ENCODE measurements around the gene CD83.
"Not testable (repeated sequence)": the region's sequence is repeated elsewhere in the genome, so short reads cannot be mapped to it uniquely, and the experiment has no call there.

Gene CD83, protein sequence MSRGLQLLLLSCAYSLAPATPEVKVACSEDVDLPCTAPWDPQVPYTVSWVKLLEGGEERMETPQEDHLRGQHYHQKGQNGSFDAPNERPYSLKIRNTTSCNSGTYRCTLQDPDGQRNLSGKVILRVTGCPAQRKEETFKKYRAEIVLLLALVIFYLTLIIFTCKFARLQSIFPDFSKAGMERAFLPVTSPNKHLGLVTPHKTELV

DNA sequence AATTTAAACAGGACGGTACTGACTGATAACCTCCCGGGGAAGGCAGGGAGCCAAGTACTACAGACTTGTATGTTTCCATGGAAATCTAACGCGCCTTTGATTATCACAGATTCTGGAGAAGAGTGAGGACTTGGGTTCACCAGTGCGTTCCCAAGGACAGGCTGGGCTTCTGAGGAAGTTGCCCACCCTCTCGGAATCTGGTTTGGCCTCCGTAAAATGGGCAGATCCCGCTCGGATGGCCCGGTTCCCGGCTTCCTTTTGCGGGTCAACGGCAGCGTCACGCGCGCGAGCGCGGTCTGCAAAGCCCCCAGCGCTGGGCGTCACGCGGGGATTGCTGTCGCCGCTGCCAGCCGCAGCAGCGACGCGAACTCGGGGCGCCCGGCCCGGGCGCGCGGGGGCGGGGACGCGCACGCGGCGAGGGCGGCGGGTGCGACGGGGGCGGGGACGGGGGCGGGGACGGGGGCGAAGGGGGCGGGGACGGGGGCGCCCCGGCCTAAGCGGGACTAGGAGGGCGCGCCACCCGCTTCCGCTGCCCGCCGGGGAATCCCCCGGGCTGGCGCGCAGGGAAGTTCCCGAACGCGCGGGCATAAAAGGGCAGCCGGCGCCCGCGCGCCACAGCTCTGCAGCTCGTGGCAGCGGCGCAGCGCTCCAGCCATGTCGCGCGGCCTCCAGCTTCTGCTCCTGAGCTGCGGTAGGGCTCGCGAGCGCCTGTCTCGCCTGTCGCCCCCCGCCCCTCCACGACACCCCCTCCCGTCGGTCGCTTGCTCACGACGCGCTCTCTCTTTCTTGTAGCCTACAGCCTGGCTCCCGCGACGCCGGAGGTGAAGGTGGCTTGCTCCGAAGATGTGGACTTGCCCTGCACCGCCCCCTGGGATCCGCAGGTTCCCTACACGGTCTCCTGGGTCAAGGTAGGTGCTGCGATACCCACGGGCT lies at the start of gene CD83:
CD83 (plus strand) TSS at position 615 of the 933 bp plus-strand sequence; CDS start at position 655, 40 bp downstream.
- TF ChIP-seq, protein P1, sequence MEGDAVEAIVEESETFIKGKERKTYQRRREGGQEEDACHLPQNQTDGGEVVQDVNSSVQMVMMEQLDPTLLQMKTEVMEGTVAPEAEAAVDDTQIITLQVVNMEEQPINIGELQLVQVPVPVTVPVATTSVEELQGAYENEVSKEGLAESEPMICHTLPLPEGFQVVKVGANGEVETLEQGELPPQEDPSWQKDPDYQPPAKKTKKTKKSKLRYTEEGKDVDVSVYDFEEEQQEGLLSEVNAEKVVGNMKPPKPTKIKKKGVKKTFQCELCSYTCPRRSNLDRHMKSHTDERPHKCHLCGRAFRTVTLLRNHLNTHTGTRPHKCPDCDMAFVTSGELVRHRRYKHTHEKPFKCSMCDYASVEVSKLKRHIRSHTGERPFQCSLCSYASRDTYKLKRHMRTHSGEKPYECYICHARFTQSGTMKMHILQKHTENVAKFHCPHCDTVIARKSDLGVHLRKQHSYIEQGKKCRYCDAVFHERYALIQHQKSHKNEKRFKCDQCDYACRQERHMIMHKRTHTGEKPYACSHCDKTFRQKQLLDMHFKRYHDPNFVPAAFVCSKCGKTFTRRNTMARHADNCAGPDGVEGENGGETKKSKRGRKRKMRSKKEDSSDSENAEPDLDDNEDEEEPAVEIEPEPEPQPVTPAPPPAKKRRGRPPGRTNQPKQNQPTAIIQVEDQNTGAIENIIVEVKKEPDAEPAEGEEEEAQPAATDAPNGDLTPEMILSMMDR (IDR thresholded peaks at IDR 0.05; ENCODE audit: unreplicated experiment in 3 of 3) = no peak
- Mint-ChIP-seq H3K4me1 (peaks cover 9% of the 10 kb centered on the region), H3K27ac (peak within 1 kb of the TSS in 2 of 3 experiments; percentile 47 to 66), H3K36me3 (ENCODE audit: low read depth) (no peaks in the 10 kb centered on the region), H3K27me3 (ENCODE audit: low read depth) (peaks cover 19% of the 10 kb centered on the region), H3K9me3 (no peaks in the 10 kb centered on the region), H3K4me3 (peak within 1 kb of the TSS; percentile 96)

DNA sequence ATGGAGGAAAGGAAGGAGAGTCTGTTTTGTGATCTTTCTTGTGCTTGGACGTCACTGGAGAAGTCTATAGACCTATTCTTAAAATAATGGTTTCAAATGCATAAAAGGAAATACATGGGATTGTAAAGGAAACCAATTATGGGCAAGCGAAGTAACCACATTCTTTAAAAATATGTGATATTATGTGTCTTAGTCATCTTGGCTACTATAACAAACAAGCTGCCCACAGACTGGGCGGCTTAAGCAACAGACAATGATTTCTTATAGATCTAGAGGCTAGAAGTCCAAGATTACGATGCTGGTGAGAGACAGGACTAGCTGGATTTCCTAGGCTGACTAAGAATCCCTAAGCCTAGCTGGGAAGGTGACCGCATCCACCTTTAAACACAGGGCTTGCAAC lies 49.4 kb upstream of the CD83 start:
- Mint-ChIP-seq H3K4me1 (no peaks in the 10 kb centered on the region), H3K4me3 (no peak overlapping the region), H3K27ac (no peak overlapping the region), H3K27me3 (ENCODE audit: low read depth) (no peaks in the 10 kb centered on the region), H3K36me3 (ENCODE audit: low read depth) (no peaks in the 10 kb centered on the region), H3K9me3 (no peaks in the 10 kb centered on the region)
- TF ChIP-seq, protein P1 (IDR thresholded peaks at IDR 0.05; ENCODE audit: unreplicated experiment in 3 of 3) = no peak

DNA sequence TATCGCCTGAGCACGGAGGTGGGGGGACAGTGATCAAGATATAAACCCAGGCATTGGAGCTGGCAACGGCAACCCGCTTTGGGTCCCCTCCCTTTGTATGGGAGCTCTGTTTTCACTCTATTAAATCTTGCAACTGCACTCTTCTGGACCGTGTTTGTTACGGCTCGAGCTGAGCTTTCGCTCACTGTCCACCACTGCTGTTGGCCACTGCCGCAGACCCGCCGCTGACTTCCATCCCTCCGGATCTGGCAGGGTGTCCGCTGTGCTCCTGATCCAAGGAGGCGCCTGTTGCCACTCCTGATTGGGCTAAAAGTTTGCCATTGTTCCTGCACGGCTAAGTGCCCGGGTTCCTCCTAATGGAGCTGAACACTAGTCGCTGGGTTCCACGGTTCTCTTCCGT lies 48.9 kb upstream of the CD83 start:
- Mint-ChIP-seq H3K27ac (no peak overlapping the region), H3K4me3 (no peak overlapping the region), H3K27me3 (ENCODE audit: low read depth) (no peaks in the 10 kb centered on the region), H3K9me3 (no peaks in the 10 kb centered on the region), H3K4me1 (no peaks in the 10 kb centered on the region), H3K36me3 (ENCODE audit: low read depth) (no peaks in the 10 kb centered on the region)
- TF ChIP-seq, protein P1 (IDR thresholded peaks at IDR 0.05; ENCODE audit: unreplicated experiment in 3 of 3) = no peak

DNA sequence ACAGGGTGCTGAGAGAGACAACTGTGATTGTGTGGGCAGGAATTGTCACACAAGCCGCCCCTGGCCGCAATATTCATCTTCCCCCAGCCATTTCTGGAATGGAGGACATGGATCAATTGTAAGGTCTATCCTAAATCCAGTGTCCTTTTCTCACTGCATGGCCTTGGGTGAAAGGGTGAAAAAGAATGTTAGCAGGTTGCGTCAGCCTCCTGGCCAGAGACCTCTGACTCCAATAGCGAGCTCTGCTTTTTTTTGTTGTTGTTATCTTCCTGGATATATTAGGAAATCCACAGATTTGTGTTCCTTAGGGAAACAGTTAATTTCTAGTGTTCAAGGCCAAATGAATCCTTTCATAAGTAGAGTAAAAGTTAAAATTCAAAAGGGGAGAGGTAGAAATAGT lies 47.1 kb upstream of the CD83 start:
- TF ChIP-seq, protein P1 (IDR thresholded peaks at IDR 0.05; ENCODE audit: unreplicated experiment in 3 of 3) = no peak
- no peak overlapping the region for H3K27ac Mint-ChIP-seq
- no peaks in the 10 kb centered on the region for H3K27me3 Mint-ChIP-seq (ENCODE audit: low read depth)
- H3K36me3 Mint-ChIP-seq (ENCODE audit: low read depth) = no peaks in the 10 kb centered on the region
- no peak overlapping the region for H3K4me3 Mint-ChIP-seq
- peaks cover 5% of the 10 kb centered on the region for H3K4me1 Mint-ChIP-seq
- no peaks in the 10 kb centered on the region for H3K9me3 Mint-ChIP-seq

DNA sequence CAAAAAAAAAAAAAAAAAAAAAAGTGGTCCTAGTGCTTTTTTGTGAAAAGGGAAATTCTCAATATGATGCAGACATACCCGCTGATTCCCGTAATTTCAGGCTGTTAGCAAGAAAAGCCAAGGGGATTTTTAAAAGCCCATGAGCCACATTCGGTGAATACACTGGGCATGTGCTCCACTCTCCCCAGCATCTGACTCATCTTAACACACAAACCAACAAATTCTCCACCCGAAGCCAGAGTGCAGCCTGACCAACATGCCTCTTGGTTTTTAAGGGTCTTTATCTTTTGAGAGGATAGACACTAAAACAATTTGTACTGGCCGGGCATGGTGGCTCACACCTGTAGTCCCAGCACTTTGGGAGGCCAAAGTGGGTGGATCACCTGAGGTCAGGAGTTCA lies 45.5 kb upstream of the CD83 start:
- no peaks in the 10 kb centered on the region for H3K9me3 Mint-ChIP-seq
- no peak overlapping the region for H3K4me3 Mint-ChIP-seq
- peaks cover 7% of the 10 kb centered on the region for H3K4me1 Mint-ChIP-seq
- no peaks in the 10 kb centered on the region for H3K27me3 Mint-ChIP-seq (ENCODE audit: low read depth)
- no peaks in the 10 kb centered on the region for H3K36me3 Mint-ChIP-seq (ENCODE audit: low read depth)
- H3K27ac Mint-ChIP-seq = no peak overlapping the region
- TF ChIP-seq, protein P1 (IDR thresholded peaks at IDR 0.05; ENCODE audit: unreplicated experiment in 3 of 3) = no peak

DNA sequence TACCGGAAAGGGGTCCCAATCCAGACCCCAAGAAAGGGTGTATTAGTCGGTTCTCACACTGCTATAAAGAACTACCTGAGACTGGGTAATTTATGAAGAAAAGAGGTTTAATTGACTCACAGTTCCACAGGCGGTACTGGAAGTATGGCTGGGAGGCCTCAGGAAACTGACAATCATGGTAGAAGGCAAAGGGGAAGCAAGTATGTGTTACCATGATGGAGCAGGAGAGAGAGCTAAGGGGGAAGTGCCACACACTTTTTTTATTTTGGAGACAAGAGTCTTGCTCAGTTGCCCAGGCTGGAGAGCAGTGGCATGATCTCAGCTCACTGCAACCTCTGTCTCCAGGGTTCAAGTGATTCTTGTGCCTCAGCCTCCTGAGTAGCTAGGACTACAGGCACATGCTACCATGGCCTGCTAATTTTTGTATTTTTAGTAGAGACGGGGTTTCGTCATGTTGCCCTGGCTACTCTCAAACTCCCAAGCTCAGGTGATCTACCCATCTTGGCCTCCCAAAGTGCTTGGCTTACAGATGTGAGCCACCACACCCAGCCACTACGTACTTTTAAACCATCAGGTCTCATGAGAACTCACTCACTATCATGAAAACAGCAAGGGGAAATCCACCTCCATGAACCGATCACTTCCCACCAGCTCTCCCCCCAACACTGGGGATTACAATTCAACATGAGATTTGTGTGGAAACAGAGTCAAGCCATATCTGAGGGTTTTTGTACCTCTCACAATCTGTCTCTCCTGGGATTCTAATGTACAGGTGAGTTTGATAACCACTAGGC lies 43.8 kb upstream of the CD83 start:
- not testable (repeated sequence) for H3K4me3 Mint-ChIP-seq; H3K27me3 Mint-ChIP-seq (ENCODE audit: low read depth); H3K36me3 Mint-ChIP-seq (ENCODE audit: low read depth); H3K9me3 Mint-ChIP-seq; H3K4me1 Mint-ChIP-seq
- H3K27ac Mint-ChIP-seq = peak overlapping the region in 2 of 3 experiments; percentile 16 to 22
